Measurements from ENCODE around the gene PPM1N. TPM values are rescaled to one million over a fixed set of nuclear protein-coding genes. Genes with fewer than 3 reads are reported as not detected.

The PPM1N gene
- total and polyA plus RNA-seq, 11 donors = 0.23 to 2.7 (median 0.65) TPM; not detected in 5

DNA sequence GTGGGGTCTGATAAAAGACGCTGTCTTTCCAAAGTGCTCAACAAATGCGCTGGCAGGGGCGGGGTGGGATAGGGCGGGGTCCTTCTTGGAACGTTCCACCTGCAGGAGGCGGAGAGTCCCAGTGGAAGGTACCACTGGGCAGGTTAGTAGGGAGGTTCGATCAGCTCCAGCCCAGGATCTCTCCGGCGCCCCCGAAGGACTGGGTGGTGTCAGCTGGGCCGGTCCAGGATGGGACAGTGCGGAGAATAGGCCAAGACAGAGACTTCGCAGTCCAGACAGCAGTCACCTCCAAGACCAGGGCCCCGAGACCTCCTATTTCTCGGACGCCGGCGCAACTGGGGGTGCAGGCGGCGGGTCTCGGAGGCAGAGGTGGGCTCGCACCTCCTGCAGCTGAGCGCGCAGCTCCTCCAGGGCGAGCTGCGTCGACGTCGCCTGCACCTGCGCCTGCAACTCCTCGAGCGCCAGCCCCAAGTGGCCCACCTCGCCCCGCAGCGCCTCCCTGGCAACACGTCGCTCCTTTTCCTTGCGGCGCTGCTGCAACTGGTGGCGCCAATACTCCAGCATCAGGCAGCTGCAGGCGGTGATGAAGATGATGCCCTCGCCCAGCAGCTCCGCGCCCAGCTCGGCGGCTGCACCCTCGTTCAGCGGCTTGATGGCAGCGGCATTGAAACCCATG lies 30.6 kb downstream of the PPM1N start:
- H3K27ac ChIP-seq = no peak overlapping the region
- intact Hi-C loops (cut with DNase I) = loop anchor here in 5 of 10 donors (5.0 to 10.0 kb wide), 4 partner anchors 33 to 113 kb away; no protein-coding TSS in a partner anchor
- peaks cover 0 to 40% (median 32%) of the 10 kb centered on the region in 9 donors for H3K36me3 ChIP-seq
- H3K27me3 ChIP-seq = peaks cover 0 to 6% (median 0%) of the 10 kb centered on the region in 9 donors
- TF ChIP-seq POLR2A (IDR thresholded peaks at IDR 0.05) = no peak
- TF ChIP-seq, protein P1, sequence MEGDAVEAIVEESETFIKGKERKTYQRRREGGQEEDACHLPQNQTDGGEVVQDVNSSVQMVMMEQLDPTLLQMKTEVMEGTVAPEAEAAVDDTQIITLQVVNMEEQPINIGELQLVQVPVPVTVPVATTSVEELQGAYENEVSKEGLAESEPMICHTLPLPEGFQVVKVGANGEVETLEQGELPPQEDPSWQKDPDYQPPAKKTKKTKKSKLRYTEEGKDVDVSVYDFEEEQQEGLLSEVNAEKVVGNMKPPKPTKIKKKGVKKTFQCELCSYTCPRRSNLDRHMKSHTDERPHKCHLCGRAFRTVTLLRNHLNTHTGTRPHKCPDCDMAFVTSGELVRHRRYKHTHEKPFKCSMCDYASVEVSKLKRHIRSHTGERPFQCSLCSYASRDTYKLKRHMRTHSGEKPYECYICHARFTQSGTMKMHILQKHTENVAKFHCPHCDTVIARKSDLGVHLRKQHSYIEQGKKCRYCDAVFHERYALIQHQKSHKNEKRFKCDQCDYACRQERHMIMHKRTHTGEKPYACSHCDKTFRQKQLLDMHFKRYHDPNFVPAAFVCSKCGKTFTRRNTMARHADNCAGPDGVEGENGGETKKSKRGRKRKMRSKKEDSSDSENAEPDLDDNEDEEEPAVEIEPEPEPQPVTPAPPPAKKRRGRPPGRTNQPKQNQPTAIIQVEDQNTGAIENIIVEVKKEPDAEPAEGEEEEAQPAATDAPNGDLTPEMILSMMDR (IDR thresholded peaks at IDR 0.05) = no peak
- ATAC-seq = peak in 3 of 4 donors; percentile 12 to 49 (median 28)
- H3K4me3 ChIP-seq = peak overlapping the region in 10 of 12 donors; percentile 9 to 36 (median 26)
- peaks cover 6 to 33% (median 17%) of the 10 kb centered on the region in 12 donors for H3K4me1 ChIP-seq
- peaks cover 0 to 7% (median 0%) of the 10 kb centered on the region in 12 donors for H3K9me3 ChIP-seq
- peak in 2 of 5 donors; percentile 30 to 43 for DNase-seq
- WGBS, 4 donors = 8 to 17% (median 10%) methylated on average over 8 to 49 of the region's 49 CpGs

DNA sequence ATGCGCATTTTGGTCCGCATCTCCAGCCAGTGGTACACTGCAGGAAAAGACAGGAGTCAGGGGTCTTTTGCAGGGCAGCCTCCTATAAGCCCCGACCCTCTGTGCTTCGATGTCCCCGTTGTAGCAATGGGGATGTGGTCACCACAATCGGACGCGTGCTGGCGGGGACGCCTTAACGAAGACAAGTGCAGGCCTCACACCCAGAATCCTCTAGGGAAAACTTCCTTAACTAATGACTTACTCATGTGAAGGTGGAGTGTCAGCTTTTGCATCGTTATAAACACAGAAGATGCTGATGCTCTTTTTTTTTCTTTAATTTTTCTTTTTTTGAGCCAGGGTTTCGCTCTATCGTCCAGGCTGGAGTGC lies 31.2 kb downstream of the PPM1N start:
- Histone ChIP-seq H3K9me3 (peaks cover 0 to 7% (median 0%) of the 10 kb centered on the region in 12 donors), H3K36me3 (peaks cover 0 to 35% (median 27%) of the 10 kb centered on the region in 9 donors), H3K4me3 (peak overlapping the region in 4 of 12 donors; percentile 21 to 36 (median 29)), H3K27me3 (peaks cover 0 to 6% (median 0%) of the 10 kb centered on the region in 9 donors), H3K27ac (no peak overlapping the region), H3K4me1 (peaks cover 6 to 29% (median 17%) of the 10 kb centered on the region in 12 donors)
- intact Hi-C loops (cut with DNase I) = loop anchor here in 5 of 10 donors (5.0 to 10.0 kb wide), 4 partner anchors 33 to 113 kb away; no protein-coding TSS in a partner anchor
- DNase-seq (no peak), ATAC-seq (no peak)
- TF ChIP-seq POLR2A (IDR thresholded peaks at IDR 0.05) = no peak
- TF ChIP-seq, protein P1 (IDR thresholded peaks at IDR 0.05) = no peak
- 30 to 37% (median 32%) methylated on average over 12 to 14 of the region's 14 CpGs for WGBS, 4 donors

DNA sequence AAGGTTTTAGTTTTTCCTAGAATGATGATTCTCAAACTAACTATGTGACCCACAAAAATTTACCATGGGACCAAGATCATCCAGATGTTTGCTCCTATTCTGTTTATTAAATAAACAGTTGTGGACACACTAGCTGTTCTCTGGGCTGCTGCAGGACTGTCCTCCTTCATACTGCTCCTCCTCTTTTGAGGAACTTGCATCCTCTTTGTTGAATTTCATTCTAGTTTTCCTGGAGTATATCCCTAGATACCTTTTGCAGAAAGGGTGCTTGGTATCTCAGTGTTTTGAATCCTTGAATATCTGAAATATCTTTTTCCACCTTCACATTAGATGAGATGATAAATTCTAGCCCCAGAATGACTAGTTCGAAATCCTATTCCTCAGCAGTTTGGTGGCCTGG lies 33.1 kb downstream of the PPM1N start:
- TF ChIP-seq, protein P1 (IDR thresholded peaks at IDR 0.05) = no peak
- no peak for TF ChIP-seq POLR2A (IDR thresholded peaks at IDR 0.05)
- Histone ChIP-seq H3K9me3 (peaks cover 0 to 7% (median 0%) of the 10 kb centered on the region in 12 donors), H3K4me1 (peaks cover 5 to 19% (median 14%) of the 10 kb centered on the region in 12 donors), H3K27ac (no peak overlapping the region), H3K36me3 (peaks cover 0 to 15% (median 8%) of the 10 kb centered on the region in 9 donors), H3K4me3 (no peak overlapping the region), H3K27me3 (peaks cover 0 to 6% (median 0%) of the 10 kb centered on the region in 9 donors)
- 93 to 100% (median 97%) methylated on average over 1 of the region's 1 CpG for WGBS, 4 donors
- intact Hi-C loops (cut with DNase I) = no loop called here
- ATAC-seq (no peak), DNase-seq (no peak)

DNA sequence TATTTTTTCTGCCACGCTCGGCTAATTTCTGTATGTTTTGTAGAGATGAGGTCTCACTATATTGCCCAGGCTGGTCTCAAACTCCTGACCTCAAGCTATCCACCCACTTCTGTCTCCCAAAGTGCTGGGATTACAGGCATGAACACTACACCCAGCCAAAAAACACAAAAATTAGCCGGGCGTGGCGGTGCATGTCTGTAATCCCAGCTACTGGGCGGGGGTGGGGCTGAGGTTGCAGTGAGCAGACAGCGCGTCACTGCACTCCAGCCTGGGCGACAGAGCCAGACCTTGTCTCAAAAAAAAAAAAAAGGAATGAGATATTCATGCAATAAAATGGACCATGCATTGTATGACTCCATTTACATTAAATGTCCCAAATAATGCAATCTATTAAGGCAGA lies 41.2 kb downstream of the PPM1N start:
- WGBS, 4 donors = 83 to 93% (median 91%) methylated on average over 9 of the region's 9 CpGs
- intact Hi-C loops (cut with DNase I) = no loop called here
- no peak overlapping the region for H3K4me3 ChIP-seq
- ATAC-seq (peak in 1 of 4 donors; percentile 56), DNase-seq (peak in 1 of 5 donors; percentile 18)
- TF ChIP-seq POLR2A (IDR thresholded peaks at IDR 0.05) = no peak
- TF ChIP-seq, protein P1 (IDR thresholded peaks at IDR 0.05) = no peak
- H3K27me3 ChIP-seq = no peaks in the 10 kb centered on the region
- no peak overlapping the region for H3K27ac ChIP-seq
- H3K4me1 ChIP-seq = peaks cover 0 to 7% (median 0%) of the 10 kb centered on the region in 12 donors
- peaks cover 0 to 8% (median 0%) of the 10 kb centered on the region in 12 donors for H3K9me3 ChIP-seq
- no peaks in the 10 kb centered on the region for H3K36me3 ChIP-seq
